Ovary (tissue), 10 donors: Measurements from ENCODE around the gene LRRC66. TPM values are rescaled to one million over a fixed set of nuclear protein-coding genes. Genes with fewer than 3 reads are reported as not detected.

Experiments used
- DNase-seq, 5 donors: peaks; one replicate each; pipeline ENCODE4 v3.0.0-alpha.2; 2019 to 2020
- H3K27ac ChIP-seq, 2 donors: fragments of 200-600 bp; one replicate each; pipeline versions ENCODE4 v1.5.1 to v1.8.0; 2019 to 2022
- H3K27me3 ChIP-seq: fragments of 200-600 bp; one replicate; pipeline ENCODE4 v1.8.0; 2022
- H3K36me3 ChIP-seq: fragments of 200-600 bp; sonication (generic); one replicate; pipeline ENCODE4 v1.5.1; 2019
- H3K4me1 ChIP-seq: one replicate; pipeline ENCODE4 v1.8.1; 2013; ENCODE audit warnings: mild to moderate bottlenecking, moderate library complexity; ENCODE audit not compliant: insufficient read depth
- H3K4me3 ChIP-seq: fragments of 200-600 bp; sonication (generic); one replicate; pipeline ENCODE4 v1.5.1; 2017
- H3K9me3 ChIP-seq, 2 donors: fragments of 200-600 bp in 1 of 2; sonication (generic) in 1 of 2; one replicate each; pipeline versions ENCODE4 v1.5.1 to v1.8.1; 2013 to 2019; ENCODE audit warnings: mild to moderate bottlenecking in 1 of 2, moderate library complexity in 1 of 2
- EP300 ChIP-seq: sonication (generic); formaldehyde crosslinking; IDR thresholded peaks from one replicate; pipeline ENCODE4 v1.6.1; 2017; ENCODE audit warnings: antibody characterized with exemption
- POLR2A ChIP-seq: fragments of 450-650 bp; IDR thresholded peaks from one replicate; pipeline ENCODE4 v1.6.1; 2017; ENCODE audit warnings: antibody characterized with exemption, mild to moderate bottlenecking, moderate library complexity
- WGBS, 3 donors: extraction: QIAGEN DNeasy Blood & Tissue Kit in 1 of 3; methylation state at CpG; one replicate each; pipeline versions ENCODE4 v1.1.5 to v1.1.7; 2013 to 2017; 5-methylcytosine and 5-hydroxymethylcytosine counted together
- intact Hi-C, 4 donors: fragments of 100-400 bp; cut with DNase I; formaldehyde crosslinking; loops; one replicate each; pipeline versions ENCODE4 v1.11.0 to v1.15.1; 2022 to 2023
- long read RNA-seq, 3 donors: library from polyadenylated mRNA in 2 of 3; unstranded in 2 of 3; transcript quantifications; one replicate each; pipeline ENCODE4 v2.0.0 and lab custom pipeline, GENCODE V29; 2021 to 2026
- polyA plus RNA-seq, 2 donors: library from polyadenylated mRNA; stranded (reverse); fragments of 200-250 nt in 1 of 2; fragments of 350-450 nt in 1 of 2; fragmentation: Illumina TruSeq in 1 of 2; extraction: RNeasy Lipid Tissue Mini Kit (QIAGEN cat#74804) in 1 of 2; gene quantifications; one replicate each; pipeline ENCODE4 v1.2.3, GENCODE V29; 2013 to 2014
- total RNA-seq, 7 donors: library from RNA; depleted of rRNA in 2 of 7; stranded (reverse); fragments of >200 nt in 2 of 7; fragmentation: NEBNext Ultra II Directional in 3 of 7; extraction: Animal tissue kit (Norgen Biotek cat#: 25700) in 3 of 7; gene quantifications; one replicate each; pipeline versions ENCODE4 v1.1.0 to v1.2.4, GENCODE V29; 2016 to 2023
- TF ChIP-seq, protein P1 (sequence below), 3 donors: fragments of 450-650 bp in 2 of 3; fragments of 200-600 bp in 1 of 3; IDR thresholded peaks; one replicate each; pipeline versions ENCODE4 v1.5.1 to v1.8.0; 2016 to 2022; ENCODE audit warnings: antibody characterized with exemption in 3 of 3, mild to moderate bottlenecking in 1 of 3
- donor health status: DM: no; HTN: no; CAD: no; lungs with moderate emphysema.
- donor health status: DM: no; HTN: no; CAD: no.
- donor health status: Bipolar disorder and iron deficiency.
- donor health status: DM: yes; HTN: yes; CAD: no.
- donor health status: DM: no; HTN: no; CAD: no.
- donor health status: DM: yes; HTN: yes; CAD: no.

The LRRC66 gene, protein sequence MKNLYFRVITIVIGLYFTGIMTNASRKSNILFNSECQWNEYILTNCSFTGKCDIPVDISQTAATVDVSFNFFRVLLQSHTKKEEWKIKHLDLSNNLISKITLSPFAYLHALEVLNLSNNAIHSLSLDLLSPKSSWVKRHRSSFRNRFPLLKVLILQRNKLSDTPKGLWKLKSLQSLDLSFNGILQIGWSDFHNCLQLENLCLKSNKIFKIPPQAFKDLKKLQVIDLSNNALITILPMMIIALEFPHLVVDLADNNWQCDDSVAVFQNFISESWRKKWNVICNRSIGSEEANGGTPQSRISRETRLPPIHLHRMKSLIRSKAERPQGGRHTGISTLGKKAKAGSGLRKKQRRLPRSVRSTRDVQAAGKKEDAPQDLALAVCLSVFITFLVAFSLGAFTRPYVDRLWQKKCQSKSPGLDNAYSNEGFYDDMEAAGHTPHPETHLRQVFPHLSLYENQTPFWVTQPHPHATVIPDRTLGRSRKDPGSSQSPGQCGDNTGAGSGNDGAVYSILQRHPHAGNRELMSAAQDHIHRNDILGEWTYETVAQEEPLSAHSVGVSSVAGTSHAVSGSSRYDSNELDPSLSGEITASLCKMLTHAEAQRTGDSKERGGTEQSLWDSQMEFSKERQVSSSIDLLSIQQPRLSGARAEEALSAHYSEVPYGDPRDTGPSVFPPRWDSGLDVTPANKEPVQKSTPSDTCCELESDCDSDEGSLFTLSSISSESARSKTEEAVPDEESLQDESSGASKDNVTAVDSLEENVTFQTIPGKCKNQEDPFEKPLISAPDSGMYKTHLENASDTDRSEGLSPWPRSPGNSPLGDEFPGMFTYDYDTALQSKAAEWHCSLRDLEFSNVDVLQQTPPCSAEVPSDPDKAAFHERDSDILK
- total RNA-seq (under 1 TPM; 0.11 to 0.48 (median 0.30) TPM), polyA plus RNA-seq (under 1 TPM; 0.24 to 0.28 TPM)
- long read RNA-seq, donor 1, result 0 reads
- long read RNA-seq, donor 2, result 0 reads
- long read RNA-seq, donor 3, result 0 reads

- H3K36me3 ChIP-seq, result no peaks in the 10 kb centered on the region
- intact Hi-C loops, result loop anchor here in 2 of 4 donors (10.0 kb wide), 2 partner anchors 115 to 125 kb away; no protein-coding TSS in a partner anchor
- H3K4me1 ChIP-seq, result peaks cover 2% of the 10 kb centered on the region
- H3K27me3 ChIP-seq, result no peaks in the 10 kb centered on the region
- H3K9me3 ChIP-seq, result no peaks in the 10 kb centered on the region
- H3K27ac ChIP-seq, result no peak within 1 kb of the TSS
- 87 to 90% (median 89%) methylated on average over 6 of the region's 6 CpGs for WGBS, 3 donors
- no peak for DNase-seq
- TF ChIP-seq EP300, result no peak
- TF ChIP-seq, protein P1, sequence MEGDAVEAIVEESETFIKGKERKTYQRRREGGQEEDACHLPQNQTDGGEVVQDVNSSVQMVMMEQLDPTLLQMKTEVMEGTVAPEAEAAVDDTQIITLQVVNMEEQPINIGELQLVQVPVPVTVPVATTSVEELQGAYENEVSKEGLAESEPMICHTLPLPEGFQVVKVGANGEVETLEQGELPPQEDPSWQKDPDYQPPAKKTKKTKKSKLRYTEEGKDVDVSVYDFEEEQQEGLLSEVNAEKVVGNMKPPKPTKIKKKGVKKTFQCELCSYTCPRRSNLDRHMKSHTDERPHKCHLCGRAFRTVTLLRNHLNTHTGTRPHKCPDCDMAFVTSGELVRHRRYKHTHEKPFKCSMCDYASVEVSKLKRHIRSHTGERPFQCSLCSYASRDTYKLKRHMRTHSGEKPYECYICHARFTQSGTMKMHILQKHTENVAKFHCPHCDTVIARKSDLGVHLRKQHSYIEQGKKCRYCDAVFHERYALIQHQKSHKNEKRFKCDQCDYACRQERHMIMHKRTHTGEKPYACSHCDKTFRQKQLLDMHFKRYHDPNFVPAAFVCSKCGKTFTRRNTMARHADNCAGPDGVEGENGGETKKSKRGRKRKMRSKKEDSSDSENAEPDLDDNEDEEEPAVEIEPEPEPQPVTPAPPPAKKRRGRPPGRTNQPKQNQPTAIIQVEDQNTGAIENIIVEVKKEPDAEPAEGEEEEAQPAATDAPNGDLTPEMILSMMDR (IDR thresholded peaks at IDR 0.05), result no peak
- H3K4me3 ChIP-seq, result no peak within 1 kb of the TSS
These were observed at the start of gene LRRC66 for GRCh38 chr4:52019936-52020657. Gene LRRC66 (minus strand): TSS chr4:52020363. CDS start chr4:52017613, 2,750 bp downstream.

GRCh38 chr4:52069571-52069970, 49.4 kb upstream of the LRRC66 start:
- Histone ChIP-seq H3K4me1 (no peaks in the 10 kb centered on the region), H3K27me3 (no peaks in the 10 kb centered on the region), H3K4me3 (no peak overlapping the region), H3K27ac (no peak overlapping the region), H3K9me3 (no peaks in the 10 kb centered on the region), H3K36me3 (no peaks in the 10 kb centered on the region)
- 13 to 18% (median 17%) methylated on average over 1 of the region's 1 CpG for WGBS, 3 donors
- DNase-seq, result no peak
- intact Hi-C loops, result no loop called here
- TF ChIP-seq POLR2A, result no peak
- TF ChIP-seq EP300, result no peak
- TF ChIP-seq, protein P1 (IDR thresholded peaks at IDR 0.05), result no peak

GRCh38 chr4:52059372-52059771, 39.2 kb upstream of the LRRC66 start:
- 76 to 81% (median 81%) methylated on average over 3 of the region's 3 CpGs for WGBS, 3 donors
- intact Hi-C loops, result no loop called here
- Histone ChIP-seq H3K27ac (no peak overlapping the region), H3K4me1 (no peaks in the 10 kb centered on the region), H3K27me3 (no peaks in the 10 kb centered on the region), H3K4me3 (no peak overlapping the region), H3K9me3 (no peaks in the 10 kb centered on the region), H3K36me3 (no peaks in the 10 kb centered on the region)
- no peak for DNase-seq
- TF ChIP-seq EP300, result no peak
- TF ChIP-seq, protein P1 (IDR thresholded peaks at IDR 0.05), result no peak
- no peak for TF ChIP-seq POLR2A

- no peaks in the 10 kb centered on the region for H3K4me1 ChIP-seq
- TF ChIP-seq EP300, result no peak
- no peak for TF ChIP-seq POLR2A
- TF ChIP-seq, protein P1 (IDR thresholded peaks at IDR 0.05), result no peak
- H3K4me3 ChIP-seq, result no peak overlapping the region
- H3K27ac ChIP-seq, result no peak overlapping the region
- no peak for DNase-seq
- no peaks in the 10 kb centered on the region for H3K36me3 ChIP-seq
- H3K27me3 ChIP-seq, result no peaks in the 10 kb centered on the region
- 85 to 100% (median 93%) methylated on average over 1 of the region's 1 CpG for WGBS, 3 donors
- no peaks in the 10 kb centered on the region for H3K9me3 ChIP-seq
- intact Hi-C loops, result no loop called here
These were observed 38.1 kb upstream of the LRRC66 start for GRCh38 chr4:52058275-52058674.
